NCI-H2081 (cell line): Measurements from ENCODE around the gene SNUPN.
"Not testable (repeated sequence)": the region's sequence is repeated elsewhere in the genome, so short reads cannot be mapped to it uniquely, and the experiment has no call there.

Experiments
- DNase-seq, 2 experiments: peaks; one replicate each; lab custom pipeline; 2025; lab: John Stamatoyannopoulos, UW

Gene SNUPN

DNA sequence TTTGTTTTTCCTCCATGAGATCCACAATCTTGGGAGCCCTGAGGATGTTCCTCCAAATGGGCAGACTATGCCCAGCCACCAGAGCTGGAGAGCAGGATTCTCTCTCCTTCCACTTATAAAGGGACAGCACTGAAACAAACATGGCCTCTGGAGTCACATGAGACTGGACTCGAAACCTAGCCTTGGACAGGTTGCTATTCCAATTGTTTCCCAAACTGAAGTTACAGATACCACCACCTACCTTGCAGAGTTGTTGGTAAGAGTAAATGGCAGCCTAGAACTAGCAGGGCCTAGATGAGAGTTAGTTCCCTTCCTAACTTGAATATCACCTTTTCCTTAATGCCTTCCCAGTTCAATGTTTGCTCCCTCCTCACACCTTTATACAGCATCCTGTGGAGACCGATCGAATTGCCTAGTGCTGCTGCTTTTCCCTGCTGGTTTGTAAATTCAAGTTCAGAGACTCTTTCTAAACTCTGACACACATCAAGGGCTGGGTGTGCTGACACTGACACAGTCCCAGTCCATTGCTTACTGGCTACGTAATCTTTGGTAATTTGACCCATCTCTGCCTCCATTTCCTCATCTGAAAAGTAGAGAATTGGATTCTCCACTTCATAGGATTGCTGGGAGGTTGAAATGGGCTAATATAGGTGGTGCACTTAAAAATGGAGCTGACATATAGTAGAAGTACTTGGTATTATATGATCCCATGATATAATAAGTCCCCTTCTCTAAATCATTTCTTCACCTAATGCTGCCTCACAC, 11.9 kb upstream of the SNUPN start:
- no peak for DNase-seq

- DNase-seq = no peak
These were observed 10.5 kb upstream of the SNUPN start for GRCh38 chr15:75636026-75636425.

GRCh38 chr15:75633922-75634321, 8.4 kb upstream of the SNUPN start:
- not testable (repeated sequence) for DNase-seq

- DNase-seq = no peak
These were observed 6.4 kb upstream of the SNUPN start for GRCh38 chr15:75631935-75632334.

DNA sequence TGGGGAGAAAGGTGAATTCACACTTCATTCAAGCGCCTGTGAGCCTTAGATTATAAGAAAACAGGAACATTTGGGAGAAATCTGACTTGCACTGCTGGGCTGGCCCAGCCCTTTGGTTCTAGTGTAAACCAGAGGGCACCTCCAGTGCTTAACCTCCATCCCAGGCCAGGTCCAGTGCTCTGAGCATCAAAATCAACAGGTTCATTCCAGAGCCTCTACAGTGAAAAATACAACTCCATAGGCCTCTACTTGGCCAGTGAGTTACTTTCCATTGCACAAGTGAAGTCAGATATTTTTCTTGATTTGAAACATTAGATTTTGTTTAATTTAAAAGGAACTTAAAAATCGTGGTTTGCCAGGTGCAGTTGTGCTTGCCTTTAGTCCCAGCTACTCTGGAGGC, 3.0 kb downstream of the SNUPN start:
- no peak for DNase-seq

- DNase-seq = no peak
These were observed 4.6 kb downstream of the SNUPN start for GRCh38 chr15:75620841-75621391.

- DNase-seq = no peak
These were observed 5.3 kb downstream of the SNUPN start for GRCh38 chr15:75620058-75620820.

- no peak for DNase-seq
These were observed 8.8 kb downstream of the SNUPN start for GRCh38 chr15:75616766-75617165.

DNA sequence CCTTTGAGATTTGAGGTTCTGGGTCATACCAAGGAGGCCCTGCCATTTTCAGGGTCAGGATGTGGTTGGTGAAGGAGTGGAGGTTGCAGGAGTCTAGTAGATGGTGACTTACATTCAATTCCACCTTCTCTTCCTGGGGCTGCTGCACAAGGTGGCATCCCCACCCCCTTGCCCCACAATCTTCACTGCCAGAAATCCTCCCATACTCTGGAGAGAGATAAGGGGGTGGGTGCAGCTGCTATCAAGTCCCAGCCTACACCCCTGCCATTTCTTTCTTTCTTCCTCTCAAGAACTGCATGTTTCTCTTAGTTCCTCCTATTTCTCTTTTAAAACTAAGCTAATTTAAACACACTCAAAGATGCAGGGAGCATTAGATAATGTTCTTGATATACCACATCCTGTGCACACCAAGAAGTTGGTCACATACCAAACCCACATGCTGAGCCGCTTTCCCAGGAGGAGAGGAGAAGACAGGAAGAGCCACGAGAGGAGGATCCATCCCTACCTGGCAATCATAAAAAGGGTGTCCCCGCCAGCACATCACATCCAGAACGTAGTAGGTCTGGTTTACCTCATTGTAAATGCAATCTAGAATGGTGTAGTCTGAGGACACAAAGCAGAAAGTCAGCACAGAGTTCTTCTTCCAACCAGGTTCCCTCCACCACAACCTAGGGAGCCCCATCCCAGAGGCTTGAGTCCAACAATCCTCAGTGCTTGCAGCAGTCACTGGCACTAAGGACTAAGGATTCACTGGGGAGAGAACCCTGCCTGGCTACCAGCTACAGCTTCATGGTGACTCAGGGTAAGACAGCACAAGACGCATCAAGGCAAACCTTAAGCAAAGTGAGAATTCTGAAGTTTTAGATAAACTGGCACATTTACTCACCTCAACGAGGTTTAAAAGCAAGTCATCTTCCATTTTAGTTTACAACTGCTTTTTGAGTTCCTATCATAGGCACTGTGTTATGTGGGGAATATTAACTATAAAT, 18.5 kb downstream of the SNUPN start:
- no peak for DNase-seq

DNA sequence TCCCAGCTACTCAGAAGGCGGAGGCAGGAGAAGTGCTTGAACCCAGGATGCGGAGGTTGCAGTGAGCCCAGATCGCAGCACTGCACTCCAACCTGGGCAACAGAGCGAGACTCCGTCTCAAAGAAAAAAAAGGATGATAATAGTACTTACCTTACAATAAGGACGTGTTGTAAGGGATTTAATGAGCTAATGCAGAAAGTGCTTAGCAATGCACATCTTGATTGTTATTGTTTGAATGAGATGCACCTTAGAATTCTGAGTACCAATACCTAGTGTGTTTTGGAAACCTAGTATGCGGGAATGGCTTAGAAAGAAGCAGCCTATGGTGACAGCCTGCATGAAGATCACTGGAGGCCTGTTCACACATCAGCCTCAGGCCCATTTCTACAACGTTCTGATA, 19.5 kb downstream of the SNUPN start:
- no peak for DNase-seq

DNA sequence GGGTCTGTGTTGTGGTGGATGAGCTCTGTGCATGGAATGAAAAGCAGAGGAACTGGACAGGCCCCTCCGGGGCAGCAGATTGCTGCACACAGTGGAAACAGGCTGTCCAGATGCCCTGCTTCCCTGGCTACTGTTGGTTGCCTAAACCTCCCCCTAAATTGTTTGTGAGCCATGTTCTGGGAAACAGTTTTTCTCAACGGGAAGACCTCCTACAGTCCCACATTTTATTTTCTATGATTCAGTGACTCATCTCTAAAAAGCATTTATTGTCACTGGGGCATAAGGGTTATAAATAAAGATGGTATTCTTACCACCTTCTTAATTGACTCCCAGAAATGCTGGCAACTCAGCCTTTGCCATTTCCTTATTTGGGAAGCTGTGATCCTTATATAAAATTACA, 26.1 kb downstream of the SNUPN start:
- DNase-seq = no peak

DNA sequence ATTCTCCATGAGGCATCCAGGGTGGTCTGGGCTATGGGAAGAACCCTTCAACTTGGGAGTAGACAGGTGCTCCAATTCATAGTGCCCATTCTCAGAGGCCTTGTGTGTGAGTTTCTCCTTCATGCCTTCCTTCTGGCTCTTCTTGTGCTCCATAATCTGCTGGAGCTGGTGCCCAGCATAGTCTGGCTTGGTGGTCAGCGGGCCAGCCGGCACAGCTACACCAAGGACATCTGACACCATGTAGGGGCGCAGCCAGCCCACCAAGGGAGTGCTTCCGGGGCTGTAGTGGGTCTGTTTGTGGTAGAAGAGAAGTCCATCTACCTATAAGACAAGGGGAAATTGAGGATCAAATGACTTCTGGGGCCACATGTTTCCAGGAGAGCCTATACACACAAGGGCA, 27.2 kb downstream of the SNUPN start:
- DNase-seq = no peak

DNA sequence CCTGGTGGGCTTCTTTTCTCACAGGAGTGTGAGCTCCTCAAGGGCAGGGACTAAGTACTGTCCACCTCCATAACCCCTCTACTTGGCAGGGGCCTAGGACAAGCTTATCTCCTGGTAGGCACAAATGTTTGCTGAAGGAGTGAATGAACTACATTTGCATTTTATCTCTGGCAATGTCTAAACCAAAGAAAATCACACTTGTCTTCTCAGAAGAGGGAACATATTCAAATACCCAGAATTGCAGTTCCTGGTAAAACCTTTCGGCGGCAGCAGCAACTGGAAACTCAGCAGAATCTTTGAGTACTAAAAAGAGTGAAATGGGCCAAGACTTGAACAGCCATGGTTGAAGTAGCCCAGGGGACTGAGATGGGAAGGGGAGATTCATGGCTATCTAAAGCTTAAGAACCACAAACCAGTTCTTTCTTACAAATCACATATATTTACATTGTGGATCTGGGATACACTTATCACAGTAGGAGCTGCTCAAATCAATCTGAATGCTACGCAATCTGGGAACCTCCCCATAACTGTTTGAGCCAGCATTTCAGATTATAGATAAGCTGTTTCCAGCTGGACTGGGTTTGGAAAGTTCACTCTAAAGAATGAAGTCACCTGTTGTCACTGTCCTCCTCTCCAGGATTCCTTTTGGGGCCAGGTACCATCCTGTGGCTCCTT, 27.7 kb downstream of the SNUPN start:
- no peak for DNase-seq

- DNase-seq = no peak
These were observed 28.7 kb downstream of the SNUPN start for GRCh38 chr15:75596703-75597345.

DNA sequence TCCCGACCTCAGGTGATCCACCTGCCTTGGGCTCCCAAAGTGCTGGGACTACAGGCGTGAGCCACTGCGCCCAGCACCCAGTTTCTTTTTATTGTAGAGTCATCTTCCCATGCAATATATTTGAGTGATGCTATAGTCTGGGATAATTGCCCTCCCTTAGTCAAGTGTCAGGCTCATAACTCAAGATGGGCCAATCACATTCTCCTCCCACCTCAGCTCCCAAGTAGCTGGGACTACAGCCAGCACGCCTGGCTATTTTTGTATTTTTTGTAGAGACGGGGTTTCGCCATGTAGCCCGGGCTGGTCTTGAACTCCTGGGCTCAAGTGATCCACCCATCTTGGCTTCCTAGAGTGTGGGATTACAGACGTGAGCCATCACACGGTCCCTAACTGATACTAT, 31.2 kb downstream of the SNUPN start:
- no peak for DNase-seq

DNA sequence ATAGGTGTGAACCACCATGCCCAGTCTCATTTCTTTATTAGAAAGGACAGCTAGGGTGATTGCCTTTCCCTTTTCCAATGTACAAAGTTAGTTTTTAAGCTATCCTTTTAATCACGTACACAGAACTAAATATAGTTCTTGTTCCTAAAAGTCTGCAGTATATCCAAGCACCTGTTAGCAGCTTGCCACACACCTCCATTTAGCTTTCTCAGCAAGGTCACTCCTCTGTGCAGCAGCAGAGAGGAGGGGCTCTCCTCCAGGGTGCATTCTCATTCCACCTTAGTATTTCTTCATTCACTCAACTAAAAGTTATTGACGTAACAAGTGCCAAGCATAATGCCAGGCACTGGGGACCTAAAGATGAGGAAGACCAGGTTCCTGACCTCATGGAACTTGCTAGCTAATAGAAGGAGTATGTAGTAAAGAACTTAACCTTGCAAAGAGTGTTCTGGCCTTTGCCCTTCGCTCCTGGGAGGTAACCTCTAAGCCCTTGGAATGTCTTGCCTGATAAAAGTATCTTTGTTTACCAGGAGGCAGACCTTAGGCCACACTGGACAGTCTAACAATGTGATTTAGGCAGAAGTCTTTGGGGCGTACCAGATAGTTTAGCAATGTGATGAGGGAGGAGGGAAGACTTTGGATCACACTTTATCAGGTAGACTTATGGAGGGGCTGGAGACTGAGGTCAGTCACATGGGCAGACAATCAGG, 33.7 kb downstream of the SNUPN start:
- DNase-seq = no peak

- no peak for DNase-seq
These were observed 35.3 kb downstream of the SNUPN start for GRCh38 chr15:75590239-75590638.

DNA sequence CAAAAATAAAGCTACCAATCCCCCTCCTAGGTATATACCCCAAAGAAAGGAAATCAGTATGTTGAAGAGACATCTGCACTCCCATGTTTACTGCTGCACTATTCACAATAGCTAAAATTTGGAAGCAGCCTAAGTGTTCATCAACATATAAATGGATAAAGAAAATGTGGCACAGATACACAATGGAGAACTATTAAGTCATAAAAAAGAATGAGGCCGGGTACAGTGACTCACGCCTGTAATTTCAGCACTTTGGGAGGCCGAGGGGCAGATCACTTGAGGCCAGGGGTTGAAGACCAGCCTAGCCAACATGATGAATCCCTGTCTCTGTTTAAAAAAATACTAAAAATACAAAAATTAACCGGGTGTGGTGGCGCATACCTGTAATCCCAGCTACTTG, 36.5 kb downstream of the SNUPN start:
- DNase-seq = no peak

- DNase-seq = not testable (repeated sequence)
These were observed 39.1 kb downstream of the SNUPN start for GRCh38 chr15:75586422-75586821.

- DNase-seq = no peak
These were observed 41.4 kb downstream of the SNUPN start for GRCh38 chr15:75584121-75584520.
